Body of pancreas (tissue), 4 donors: ENCODE results near the gene SV2B.

ENCODE experiments used
- POLR2A ChIP-seq, 3 donors: fragments of 450-650 bp; IDR thresholded peaks; one replicate each; pipeline ENCODE4 v1.6.1; 2016; ENCODE audit warnings: antibody characterized with exemption in 3 of 3, mild to moderate bottlenecking in 2 of 3
- TF ChIP-seq, protein P1 (sequence below), 7 experiments: fragments of 450-650 bp in 4 of 7; fragments of 200-600 bp in 3 of 7; sonication (generic) in 3 of 7; IDR thresholded peaks; one replicate each; pipeline ENCODE4 v1.5.1; 2016 to 2019; ENCODE audit warnings: antibody characterized with exemption in 7 of 7

DNA sequence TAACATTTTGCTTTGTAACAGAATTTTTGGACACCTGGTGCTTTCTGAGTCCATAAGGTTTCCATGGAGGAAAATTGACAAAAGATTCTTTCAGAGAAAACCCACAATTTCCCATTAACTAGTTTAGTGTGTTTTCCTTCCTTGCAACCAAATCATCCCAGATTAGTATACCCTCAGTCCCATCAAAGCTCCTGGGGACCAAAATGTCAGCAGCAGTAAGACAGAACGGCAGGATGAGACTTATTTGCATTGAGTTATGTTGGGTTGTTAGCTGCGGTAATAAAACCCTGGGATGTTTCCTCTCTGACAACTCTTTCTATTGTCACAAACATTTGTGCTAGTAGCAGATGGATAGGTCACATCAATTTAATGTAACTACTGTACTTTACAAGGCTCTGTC lies 45.2 kb upstream of the SV2B start:
- TF ChIP-seq, protein P1, sequence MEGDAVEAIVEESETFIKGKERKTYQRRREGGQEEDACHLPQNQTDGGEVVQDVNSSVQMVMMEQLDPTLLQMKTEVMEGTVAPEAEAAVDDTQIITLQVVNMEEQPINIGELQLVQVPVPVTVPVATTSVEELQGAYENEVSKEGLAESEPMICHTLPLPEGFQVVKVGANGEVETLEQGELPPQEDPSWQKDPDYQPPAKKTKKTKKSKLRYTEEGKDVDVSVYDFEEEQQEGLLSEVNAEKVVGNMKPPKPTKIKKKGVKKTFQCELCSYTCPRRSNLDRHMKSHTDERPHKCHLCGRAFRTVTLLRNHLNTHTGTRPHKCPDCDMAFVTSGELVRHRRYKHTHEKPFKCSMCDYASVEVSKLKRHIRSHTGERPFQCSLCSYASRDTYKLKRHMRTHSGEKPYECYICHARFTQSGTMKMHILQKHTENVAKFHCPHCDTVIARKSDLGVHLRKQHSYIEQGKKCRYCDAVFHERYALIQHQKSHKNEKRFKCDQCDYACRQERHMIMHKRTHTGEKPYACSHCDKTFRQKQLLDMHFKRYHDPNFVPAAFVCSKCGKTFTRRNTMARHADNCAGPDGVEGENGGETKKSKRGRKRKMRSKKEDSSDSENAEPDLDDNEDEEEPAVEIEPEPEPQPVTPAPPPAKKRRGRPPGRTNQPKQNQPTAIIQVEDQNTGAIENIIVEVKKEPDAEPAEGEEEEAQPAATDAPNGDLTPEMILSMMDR (IDR thresholded peaks at IDR 0.05): no peak
- no peak for TF ChIP-seq POLR2A (IDR thresholded peaks at IDR 0.05)
